GM21786 (cell line): ENCODE data around the gene LGMN.

Experiments used
- ATAC-seq: cut with Tn5 transposase; IDR thresholded peaks from one replicate; pipeline ENCODE4 v1.9.1; 2021; ENCODE audit not compliant: unreplicated experiment

LGMN gene

GRCh38 chr14:92679246-92679645 is 69.2 kb downstream of the LGMN start:
- ATAC-seq, result no peak

GRCh38 chr14:92678766-92679165 is 69.7 kb downstream of the LGMN start:
- ATAC-seq, result no peak

GRCh38 chr14:92677955-92678354 is 70.5 kb downstream of the LGMN start:
- ATAC-seq, result no peak

- ATAC-seq, result peak; percentile 78
Measured at GRCh38 chr14:92677087-92677668, 71.2 kb downstream of the LGMN start.

GRCh38 chr14:92676403-92677086 is 71.9 kb downstream of the LGMN start:
- no peak for ATAC-seq

- ATAC-seq, result no peak
Measured at GRCh38 chr14:92675976-92676375, 72.5 kb downstream of the LGMN start.

- no peak for ATAC-seq
Measured at GRCh38 chr14:92675421-92675820, 73.0 kb downstream of the LGMN start.

GRCh38 chr14:92673601-92674150 is 74.8 kb downstream of the LGMN start:
- ATAC-seq, result no peak

GRCh38 chr14:92670643-92671366 is 77.6 kb downstream of the LGMN start:
- ATAC-seq, result no peak

GRCh38 chr14:92670160-92670559 is 78.3 kb downstream of the LGMN start:
- ATAC-seq, result no peak

GRCh38 chr14:92668276-92668973 is 80.0 kb downstream of the LGMN start:
- peak; percentile 54 for ATAC-seq

GRCh38 chr14:92666251-92666650 is 82.2 kb downstream of the LGMN start:
- no peak for ATAC-seq

- no peak for ATAC-seq
Measured at GRCh38 chr14:92665661-92666110, 82.7 kb downstream of the LGMN start.

- ATAC-seq, result no peak
Measured at GRCh38 chr14:92663049-92663448, 85.4 kb downstream of the LGMN start.

GRCh38 chr14:92660571-92660970 is 87.9 kb downstream of the LGMN start:
- ATAC-seq, result no peak

GRCh38 chr14:92659765-92660561 is 88.5 kb downstream of the LGMN start:
- peak; percentile 49 for ATAC-seq

GRCh38 chr14:92658684-92659083 is 89.7 kb downstream of the LGMN start:
- ATAC-seq, result no peak

GRCh38 chr14:92658160-92658559 is 90.3 kb downstream of the LGMN start:
- ATAC-seq, result no peak

- ATAC-seq, result no peak
Measured at GRCh38 chr14:92657457-92658142, 90.8 kb downstream of the LGMN start.
